Measurements from ENCODE around the gene CLCN6.

The CLCN6 gene

GRCh38 chr1:11779715-11780379 lies 26.1 kb upstream of the CLCN6 start:
- no peak for DNase-seq

- no peak for DNase-seq
Observed at GRCh38 chr1:11780380-11781147, 25.4 kb upstream of the CLCN6 start.

- DNase-seq = no peak
Observed at GRCh38 chr1:11781297-11781696, 24.7 kb upstream of the CLCN6 start.

GRCh38 chr1:11782127-11782708 lies 23.8 kb upstream of the CLCN6 start:
- DNase-seq = no peak

GRCh38 chr1:11783556-11783955 lies 22.4 kb upstream of the CLCN6 start:
- no peak for DNase-seq

- no peak for DNase-seq
Observed at GRCh38 chr1:11784256-11784992, 21.6 kb upstream of the CLCN6 start.

- peak; percentile 38 to 50 for DNase-seq
Observed at GRCh38 chr1:11784993-11785769, 20.8 kb upstream of the CLCN6 start.

GRCh38 chr1:11786168-11786567 lies 19.8 kb upstream of the CLCN6 start:
- DNase-seq = no peak

GRCh38 chr1:11787251-11787803 lies 18.7 kb upstream of the CLCN6 start:
- no peak for DNase-seq

- no peak for DNase-seq
Observed at GRCh38 chr1:11787804-11788436, 18.1 kb upstream of the CLCN6 start.

GRCh38 chr1:11788549-11789053 lies 17.4 kb upstream of the CLCN6 start:
- DNase-seq = no peak

- DNase-seq = no peak
Observed at GRCh38 chr1:11789126-11790067, 16.6 kb upstream of the CLCN6 start.

GRCh38 chr1:11790101-11790879 lies 15.7 kb upstream of the CLCN6 start:
- DNase-seq = no peak

GRCh38 chr1:11790880-11791715 lies 14.9 kb upstream of the CLCN6 start:
- no peak for DNase-seq

- DNase-seq = no peak
Observed at GRCh38 chr1:11792106-11792505, 13.9 kb upstream of the CLCN6 start.

- DNase-seq = no peak
Observed at GRCh38 chr1:11793819-11794218, 12.2 kb upstream of the CLCN6 start.

- DNase-seq = no peak
Observed at GRCh38 chr1:11794446-11795237, 11.3 kb upstream of the CLCN6 start.

Measured in stimulated activated CD4-positive, alpha-beta T cell treated with anti-CD3 and anti-CD28 coated beads, Interleukin-2, amount 100 ng/mL, for 48 hours (primary cell).